BLaER1 treated with 17β-estradiol and CSF1 and Interleukin-3, amounts not matched to agents 10 nM and 100 nM (cell line): ENCODE measurements around the gene PXMP2.

Source experiments
- H3K27ac ChIP-seq, 11 experiments: shearing (Covaris generic); formaldehyde crosslinking; 2 replicates each; pipeline ENCODE4 v1.8.1; 2022
- H3K27me3 ChIP-seq, 11 experiments: shearing (Covaris generic); formaldehyde crosslinking; 2 replicates each; pipeline ENCODE4 v1.8.1; 2022
- H3K36me3 ChIP-seq, 11 experiments: shearing (Covaris generic); formaldehyde crosslinking; 2 replicates each; pipeline ENCODE4 v1.8.1; 2022
- H3K4me1 ChIP-seq, 10 experiments: shearing (Covaris generic); formaldehyde crosslinking; 2 replicates each; pipeline ENCODE4 v1.8.1; 2022
- H3K4me2 ChIP-seq, 11 experiments: shearing (Covaris generic); formaldehyde crosslinking; 2 replicates each; pipeline ENCODE4 v1.8.1; 2022
- H3K4me3 ChIP-seq, 10 experiments: shearing (Covaris generic); formaldehyde crosslinking; 2 replicates each; pipeline ENCODE4 v1.8.1; 2022
- H3K9ac ChIP-seq, 11 experiments: shearing (Covaris generic); formaldehyde crosslinking; 2 replicates each; pipeline ENCODE4 v1.8.1; 2022
- H3K9me3 ChIP-seq, 11 experiments: shearing (Covaris generic); formaldehyde crosslinking; replicated peaks in 1 of 11; 2 replicates each; pipeline ENCODE4 v1.8.1; 2022
- H4K20me1 ChIP-seq, 11 experiments: shearing (Covaris generic); formaldehyde crosslinking; 2 replicates each; pipeline ENCODE4 v1.8.1; 2022
- Cebpa-rat ChIP-seq, 11 experiments: shearing (Covaris generic); IDR thresholded peaks; 2 replicates each; pipeline ENCODE4 v1.8.1; 2022

PXMP2 gene

DNA sequence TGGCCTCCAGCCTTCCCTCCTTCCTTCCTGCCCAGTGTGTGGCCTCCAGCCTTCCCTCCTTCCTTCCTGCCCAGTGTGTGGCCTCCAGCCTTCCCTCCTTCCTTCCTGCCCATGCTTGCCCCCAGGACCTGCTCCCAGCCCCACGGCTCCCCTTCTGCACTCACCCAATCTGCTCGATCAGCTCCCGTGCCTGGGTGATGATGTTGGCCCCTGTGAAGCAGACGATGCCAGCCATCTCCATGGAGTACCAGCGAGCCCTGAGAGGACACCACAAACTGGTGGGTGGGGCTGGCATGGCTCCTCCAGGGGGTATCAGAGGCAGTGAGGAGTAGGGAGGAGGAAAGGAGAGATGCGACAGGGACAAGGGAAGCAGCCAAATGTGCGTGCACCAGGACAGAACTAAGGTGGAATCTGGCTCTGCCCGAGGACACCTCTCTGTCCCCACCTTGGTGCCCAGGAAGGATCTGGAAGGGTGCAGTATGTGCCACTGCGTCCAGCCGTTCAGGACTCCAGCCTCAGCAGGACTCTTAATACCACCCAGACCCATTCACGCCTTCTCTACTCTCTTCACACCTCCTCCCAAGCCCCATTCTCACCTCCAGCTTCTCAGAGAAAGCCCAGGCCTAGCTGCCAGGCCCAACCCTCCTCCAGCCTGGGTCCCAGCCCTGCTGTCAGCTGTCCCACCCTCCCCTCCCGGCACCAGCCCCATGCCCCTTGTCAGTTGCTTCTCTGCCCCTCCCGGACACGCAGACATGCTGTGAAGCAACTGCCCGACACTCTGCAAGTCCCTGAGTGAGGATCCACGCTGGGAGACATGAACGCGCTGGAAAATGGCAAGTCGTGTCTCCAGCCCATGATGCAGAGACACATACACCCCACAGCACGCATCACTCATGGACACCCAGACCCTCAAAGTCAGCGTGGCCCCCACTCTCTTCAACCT, 22.9 kb upstream of the PXMP2 start:
- H3K9me3 ChIP-seq, result no peaks in the 10 kb centered on the region
- H4K20me1 ChIP-seq, result peaks cover 0 to 44% (median 4%) of the 10 kb centered on the region in 11 experiments; a peak in 6 of 22 replicates
- peak overlapping the region in 9 of 11 experiments; percentile 9 to 78 (median 59); a peak in 15 of 22 replicates for H3K27ac ChIP-seq
- peak overlapping the region in 7 of 11 experiments; percentile 11 to 70 (median 54); a peak in 12 of 22 replicates for H3K9ac ChIP-seq
- H3K36me3 ChIP-seq, result peaks cover 55 to 100% (median 93%) of the 10 kb centered on the region in 11 experiments
- no peaks in the 10 kb centered on the region for H3K27me3 ChIP-seq
- no peak for TF ChIP-seq Cebpa-rat (IDR thresholded peaks at IDR 0.05)
- H3K4me2 ChIP-seq, result peak overlapping the region; percentile 79 to 98 (median 86)
- H3K4me3 ChIP-seq, result peak overlapping the region in 7 of 10 experiments; percentile 11 to 50 (median 44); a peak in 7 of 20 replicates
- H3K4me1 ChIP-seq, result peaks cover 59 to 79% (median 68%) of the 10 kb centered on the region in 10 experiments

DNA sequence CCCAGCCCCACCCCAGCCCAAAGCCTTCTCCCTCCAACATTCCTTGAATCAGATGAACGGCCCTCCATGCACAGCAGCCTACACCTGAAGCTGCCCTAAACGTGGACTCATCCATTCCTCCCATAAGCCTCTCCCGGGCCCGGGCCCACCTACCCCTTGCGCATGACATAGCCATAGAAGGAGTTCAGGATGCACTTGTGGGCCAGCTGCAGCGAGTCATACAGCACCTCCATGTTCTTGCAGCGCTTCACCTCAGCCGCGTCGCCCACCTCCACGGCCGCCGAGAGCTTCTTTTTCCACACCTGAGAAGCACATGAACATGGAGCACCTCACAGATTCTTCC, 22.3 kb upstream of the PXMP2 start:
- H3K4me3 ChIP-seq, result no peak overlapping the region
- H3K27me3 ChIP-seq, result no peaks in the 10 kb centered on the region
- H3K4me2 ChIP-seq, result peak overlapping the region in 9 of 11 experiments; percentile 15 to 98 (median 87); a peak in 14 of 22 replicates
- no peaks in the 10 kb centered on the region for H3K9me3 ChIP-seq
- H3K4me1 ChIP-seq, result peaks cover 53 to 72% (median 61%) of the 10 kb centered on the region in 10 experiments
- peak overlapping the region in 1 of 11 experiments; percentile 70; a peak in 2 of 22 replicates for H3K9ac ChIP-seq
- no peak for TF ChIP-seq Cebpa-rat (IDR thresholded peaks at IDR 0.05)
- H3K27ac ChIP-seq, result peak overlapping the region in 2 of 11 experiments; percentile 58 to 78; a peak in 5 of 22 replicates
- peaks cover 0 to 44% (median 4%) of the 10 kb centered on the region in 11 experiments; a peak in 6 of 22 replicates for H4K20me1 ChIP-seq
- H3K36me3 ChIP-seq, result peaks cover 59 to 100% (median 93%) of the 10 kb centered on the region in 11 experiments

DNA sequence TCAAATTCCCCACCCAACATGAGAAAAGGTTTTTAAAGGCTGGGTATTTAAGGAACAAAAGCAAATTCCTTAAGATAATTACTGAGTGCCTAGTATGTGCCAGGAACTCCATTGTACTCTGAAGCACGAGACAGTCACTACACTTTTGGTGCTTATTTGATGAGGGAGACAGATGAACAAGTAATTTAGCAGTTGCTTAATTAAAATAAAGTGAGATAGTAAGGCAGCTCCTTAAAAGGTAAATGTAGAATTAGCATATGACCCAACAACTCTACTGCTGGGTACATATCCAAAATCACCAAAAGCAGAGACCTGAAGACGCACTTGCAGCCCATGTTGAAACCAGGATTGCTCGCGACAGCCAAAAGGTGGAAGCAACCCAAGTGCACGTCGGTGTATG, 21.6 kb upstream of the PXMP2 start:
- Histone ChIP-seq H3K27ac (no peak overlapping the region; a peak in 1 of 22 replicates), H3K9me3 (no peaks in the 10 kb centered on the region), H3K27me3 (no peaks in the 10 kb centered on the region), H4K20me1 (peaks cover 0 to 44% (median 4%) of the 10 kb centered on the region in 11 experiments; a peak in 6 of 22 replicates), H3K36me3 (peaks cover 55 to 100% (median 92%) of the 10 kb centered on the region in 11 experiments), H3K9ac (peak overlapping the region in 1 of 11 experiments; percentile 26; a peak in 3 of 22 replicates), H3K4me3 (no peak overlapping the region), H3K4me2 (peak overlapping the region in 7 of 11 experiments; percentile 33 to 98 (median 89); a peak in 7 of 22 replicates), H3K4me1 (peaks cover 46 to 65% (median 55%) of the 10 kb centered on the region in 10 experiments)
- TF ChIP-seq Cebpa-rat (IDR thresholded peaks at IDR 0.05), result no peak

DNA sequence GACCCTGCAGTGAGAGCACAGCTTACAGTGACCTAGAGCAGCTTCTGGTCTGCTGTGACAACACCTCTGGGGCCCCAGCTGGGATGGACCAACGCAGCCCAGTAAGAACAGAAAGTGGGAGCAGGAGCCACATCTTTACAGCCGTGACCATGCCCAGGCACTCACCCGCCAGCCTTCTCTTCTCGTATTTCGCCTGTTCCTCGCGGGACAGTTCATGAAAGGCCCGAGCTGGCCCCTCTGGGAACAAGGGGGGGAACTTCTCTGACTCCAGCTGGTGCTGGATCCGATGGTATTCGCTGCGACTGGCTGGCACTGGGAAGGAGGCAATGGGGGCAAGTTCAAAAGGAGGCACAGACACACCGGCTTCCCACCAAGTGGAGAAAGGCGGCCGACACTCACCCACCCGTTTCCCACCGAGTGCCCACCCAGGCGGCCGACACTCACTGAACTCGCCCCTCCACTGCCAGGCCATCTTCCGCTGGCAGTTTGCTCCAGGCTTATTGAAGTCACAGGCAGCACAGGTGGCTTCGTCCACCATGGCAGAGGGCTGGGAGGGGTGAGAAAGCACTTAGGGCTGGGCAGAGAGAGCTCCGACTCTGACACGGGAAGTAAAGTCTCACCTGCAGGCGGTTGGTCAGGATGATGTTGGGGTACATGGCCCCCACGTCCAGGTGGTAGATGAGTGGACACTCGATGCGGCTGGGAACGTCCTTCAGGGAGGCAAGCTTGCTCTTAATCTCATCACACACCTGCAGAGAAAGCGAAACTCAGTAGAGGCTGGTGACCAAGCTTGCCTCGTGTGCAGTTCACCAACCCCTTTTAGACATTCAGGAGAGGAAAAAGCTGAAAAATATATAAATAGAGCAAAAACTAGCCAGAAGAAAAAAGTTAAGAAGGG, 18.9 kb upstream of the PXMP2 start:
- Histone ChIP-seq H3K36me3 (peaks cover 71 to 100% (median 96%) of the 10 kb centered on the region in 11 experiments), H3K9ac (peak overlapping the region in 1 of 11 experiments; percentile 2; a peak in 1 of 22 replicates), H3K4me2 (no peak overlapping the region; a peak in 3 of 22 replicates), H4K20me1 (peaks cover 0 to 47% (median 10%) of the 10 kb centered on the region in 11 experiments; a peak in 12 of 22 replicates), H3K27ac (no peak overlapping the region; a peak in 1 of 22 replicates), H3K9me3 (no peaks in the 10 kb centered on the region), H3K27me3 (no peaks in the 10 kb centered on the region), H3K4me1 (peaks cover 19 to 56% (median 42%) of the 10 kb centered on the region in 10 experiments), H3K4me3 (no peak overlapping the region)
- no peak for TF ChIP-seq Cebpa-rat (IDR thresholded peaks at IDR 0.05)

DNA sequence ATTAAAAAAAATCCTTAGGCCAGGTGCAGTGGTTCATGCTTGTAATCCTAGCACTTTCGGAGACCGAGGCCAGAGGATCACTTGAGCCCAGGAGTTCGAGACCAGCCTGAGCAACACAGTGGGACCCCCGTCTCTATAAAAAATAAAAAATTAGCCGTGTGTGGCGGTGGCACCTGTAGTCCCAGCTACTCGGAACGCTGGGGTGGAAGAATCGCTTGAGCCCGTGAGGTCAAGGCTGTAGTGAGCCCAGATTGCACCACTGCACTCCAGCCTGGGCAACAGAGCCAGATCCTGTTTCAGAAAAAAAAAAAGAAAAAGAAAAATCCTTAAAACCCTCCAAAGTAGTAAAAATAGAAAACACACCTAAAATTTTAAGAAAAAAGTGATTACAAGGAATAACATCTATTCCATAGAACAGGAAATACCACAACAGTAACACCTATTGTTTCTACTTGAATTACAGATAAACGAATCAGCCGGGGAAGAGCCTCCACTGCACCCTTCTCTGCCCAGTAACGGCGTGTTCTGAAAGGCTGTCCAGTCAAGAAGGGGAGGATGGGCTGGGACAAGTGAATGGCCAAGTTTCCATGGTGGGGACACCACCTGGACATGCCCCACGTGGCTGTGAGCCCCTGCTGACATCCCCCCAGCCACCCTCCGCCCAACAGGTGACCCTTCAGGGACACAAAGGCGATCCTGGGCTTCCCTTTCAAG, 18.1 kb upstream of the PXMP2 start:
- no peak overlapping the region for H3K4me2 ChIP-seq
- H3K9ac ChIP-seq, result no peak overlapping the region; a peak in 1 of 22 replicates
- H3K36me3 ChIP-seq, result peaks cover 79 to 100% (median 97%) of the 10 kb centered on the region in 11 experiments
- H3K27ac ChIP-seq, result no peak overlapping the region
- no peak for TF ChIP-seq Cebpa-rat (IDR thresholded peaks at IDR 0.05)
- H3K4me3 ChIP-seq, result no peak overlapping the region
- peaks cover 11 to 56% (median 39%) of the 10 kb centered on the region in 10 experiments for H3K4me1 ChIP-seq
- H3K27me3 ChIP-seq, result no peaks in the 10 kb centered on the region
- H4K20me1 ChIP-seq, result peaks cover 0 to 50% (median 14%) of the 10 kb centered on the region in 11 experiments; a peak in 12 of 22 replicates
- H3K9me3 ChIP-seq, result no peaks in the 10 kb centered on the region

DNA sequence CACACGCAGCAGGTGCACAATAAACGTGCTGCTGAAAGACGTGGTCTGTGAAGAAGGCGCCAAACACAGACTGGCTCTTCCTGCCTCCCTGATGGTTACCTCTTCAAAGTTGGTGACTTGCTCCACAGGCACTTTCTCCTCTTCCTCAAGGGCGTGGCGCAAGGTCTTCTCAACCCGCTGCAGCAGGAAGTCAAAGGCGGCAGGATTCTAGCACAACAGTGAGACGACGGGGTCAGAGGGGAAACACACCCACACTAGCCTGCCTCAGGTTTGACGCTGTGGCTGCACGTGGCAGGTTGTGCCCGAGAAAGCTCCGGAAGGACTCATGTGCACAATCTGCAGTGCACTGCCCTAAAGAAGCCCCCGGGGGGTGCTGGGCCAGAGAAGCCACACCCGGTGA, 15.3 kb upstream of the PXMP2 start:
- Histone ChIP-seq H4K20me1 (peaks cover 0 to 44% (median 18%) of the 10 kb centered on the region in 11 experiments; a peak in 13 of 22 replicates), H3K36me3 (peaks cover 89 to 100% (median 96%) of the 10 kb centered on the region in 11 experiments), H3K27ac (peak overlapping the region in 2 of 11 experiments; percentile 26 to 36; a peak in 2 of 22 replicates), H3K9ac (0 out of 22 replicates have a peak overlapping the region, but pooled peaks of 1 of the 11 experiments have one; percentile 29), H3K9me3 (no peaks in the 10 kb centered on the region), H3K4me3 (no peak overlapping the region), H3K4me2 (peak overlapping the region in 1 of 11 experiments; percentile 46; a peak in 3 of 22 replicates), H3K27me3 (no peaks in the 10 kb centered on the region), H3K4me1 (peaks cover 0 to 40% (median 21%) of the 10 kb centered on the region in 10 experiments; a peak in 15 of 20 replicates)
- no peak for TF ChIP-seq Cebpa-rat (IDR thresholded peaks at IDR 0.05)

DNA sequence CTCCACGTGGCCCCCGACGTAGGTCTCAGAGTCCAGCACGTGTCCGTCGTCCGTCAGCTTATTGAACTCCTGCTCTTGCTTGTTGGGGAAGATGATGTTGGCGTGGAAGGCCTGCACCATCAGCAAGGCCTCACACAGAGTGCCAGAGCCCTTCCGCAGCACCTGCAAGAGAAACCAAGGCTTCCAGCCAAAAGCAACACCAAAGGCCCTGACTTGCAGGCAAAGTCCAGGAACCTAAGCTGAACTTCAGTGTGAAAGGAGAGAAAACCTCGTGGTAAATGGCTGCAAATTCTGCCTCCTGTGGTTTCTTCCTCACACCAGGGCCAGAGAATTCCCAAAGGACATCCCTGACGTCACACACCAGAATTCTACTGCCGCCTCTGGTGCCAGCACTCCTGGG, 14.7 kb upstream of the PXMP2 start:
- peaks cover 89 to 100% (median 96%) of the 10 kb centered on the region in 11 experiments for H3K36me3 ChIP-seq
- H4K20me1 ChIP-seq, result peaks cover 0 to 39% (median 19%) of the 10 kb centered on the region in 11 experiments; a peak in 13 of 22 replicates
- no peaks in the 10 kb centered on the region for H3K9me3 ChIP-seq
- H3K4me3 ChIP-seq, result no peak overlapping the region
- H3K4me2 ChIP-seq, result peak overlapping the region in 7 of 11 experiments; percentile 16 to 48 (median 27); a peak in 10 of 22 replicates
- H3K27ac ChIP-seq, result peak overlapping the region in 2 of 11 experiments; percentile 26 to 36; a peak in 2 of 22 replicates
- peaks cover 0 to 40% (median 21%) of the 10 kb centered on the region in 10 experiments; a peak in 15 of 20 replicates for H3K4me1 ChIP-seq
- TF ChIP-seq Cebpa-rat (IDR thresholded peaks at IDR 0.05), result no peak
- H3K9ac ChIP-seq, result peak overlapping the region in 2 of 11 experiments; percentile 7 to 23; a peak in 2 of 22 replicates
- H3K27me3 ChIP-seq, result no peaks in the 10 kb centered on the region
